GM18870 (cell line): ENCODE results near the gene DPYSL4.
"Not testable (repeated sequence)": the region's sequence is repeated elsewhere in the genome, so short reads cannot be mapped to it uniquely, and the experiment has no call there.

ENCODE experiments used
- ATAC-seq: cut with Tn5 transposase; IDR thresholded peaks from one replicate; pipeline ENCODE4 v1.9.1; 2021; ENCODE audit warnings: moderate library complexity; ENCODE audit not compliant: unreplicated experiment

Gene DPYSL4

GRCh38 chr10:132204781-132205473, 18.2 kb downstream of the DPYSL4 start:
- ATAC-seq = no peak

GRCh38 chr10:132205650-132206376, 19.1 kb downstream of the DPYSL4 start:
- no peak for ATAC-seq

GRCh38 chr10:132206377-132206745, 19.6 kb downstream of the DPYSL4 start:
- ATAC-seq = no peak

GRCh38 chr10:132206806-132207535, 20.2 kb downstream of the DPYSL4 start:
- ATAC-seq = no peak

GRCh38 chr10:132207536-132208461, 21.1 kb downstream of the DPYSL4 start:
- ATAC-seq = no peak

- ATAC-seq = no peak
Measured at GRCh38 chr10:132208462-132209050, 21.8 kb downstream of the DPYSL4 start.

GRCh38 chr10:132209130-132209529, 22.4 kb downstream of the DPYSL4 start:
- ATAC-seq = no peak

GRCh38 chr10:132209978-132210530, 23.3 kb downstream of the DPYSL4 start:
- no peak for ATAC-seq

- ATAC-seq = no peak
Measured at GRCh38 chr10:132210766-132211165, 24.0 kb downstream of the DPYSL4 start.

GRCh38 chr10:132211246-132211645, 24.5 kb downstream of the DPYSL4 start:
- ATAC-seq = no peak

GRCh38 chr10:132212816-132213215, 26.1 kb downstream of the DPYSL4 start:
- ATAC-seq = no peak

- no peak for ATAC-seq
Measured at GRCh38 chr10:132213917-132214316, 27.2 kb downstream of the DPYSL4 start.

GRCh38 chr10:132216441-132216840, 29.7 kb downstream of the DPYSL4 start:
- not testable (repeated sequence) for ATAC-seq

- ATAC-seq = no peak
Measured at GRCh38 chr10:132219486-132219885, 32.7 kb downstream of the DPYSL4 start.

- ATAC-seq = no peak
Measured at GRCh38 chr10:132220061-132220460, 33.3 kb downstream of the DPYSL4 start.

GRCh38 chr10:132220996-132221395, 34.2 kb downstream of the DPYSL4 start:
- ATAC-seq = not testable (repeated sequence)

GRCh38 chr10:132222726-132223125, 36.0 kb downstream of the DPYSL4 start:
- no peak for ATAC-seq

- ATAC-seq = peak; percentile 57
Measured at GRCh38 chr10:132223156-132223590, 36.4 kb downstream of the DPYSL4 start.

- ATAC-seq = no peak
Measured at GRCh38 chr10:132223611-132224342, 37.0 kb downstream of the DPYSL4 start.
